Kidney (tissue), 14 donors: ENCODE measurements around the gene PTPRH. TPM values are rescaled to one million over a fixed set of nuclear protein-coding genes. Genes with fewer than 3 reads are reported as not detected.

Experiments
- DNase-seq, 5 donors: peaks; one replicate each; pipeline ENCODE4 v3.0.0-alpha.2; 2013 to 2020
- FAIRE-seq: peaks from 2 replicates; lab custom pipeline; 2012; peaks lifted over from hg19 to GRCh38; lab: Jason Lieb, UNC
- H3K27ac ChIP-seq, 2 donors: one replicate each; pipeline ENCODE4 v1.7.0; 2013; ENCODE audit warnings: low read depth in 2 of 2, low read length in 2 of 2, inconsistent platforms in 1 of 2
- H3K27me3 ChIP-seq: one replicate; pipeline ENCODE4 v1.7.1; 2013; ENCODE audit warnings: low read length, inconsistent platforms; ENCODE audit not compliant: control insufficient read depth, insufficient read depth
- H3K36me3 ChIP-seq, 3 donors: one replicate each; pipeline versions ENCODE4 v1.7.0 to v1.7.1; 2013; ENCODE audit warnings: low read length in 3 of 3, control low read depth in 1 of 3, inconsistent platforms in 1 of 3; ENCODE audit not compliant: insufficient read depth in 3 of 3, control insufficient read depth in 2 of 3
- H3K4me1 ChIP-seq, 3 donors: one replicate each; pipeline versions ENCODE4 v1.7.0 to v1.7.1; 2013; ENCODE audit warnings: low read length in 3 of 3, inconsistent platforms in 1 of 3, low read depth in 1 of 3; ENCODE audit not compliant: control insufficient read depth in 2 of 3, insufficient read depth in 2 of 3
- H3K4me3 ChIP-seq, 3 donors: one replicate each; pipeline versions ENCODE4 v1.7.0 to v1.8.1; 2013; ENCODE audit warnings: low read length in 3 of 3, control low read depth in 1 of 3, inconsistent platforms in 1 of 3
- H3K9ac ChIP-seq, 3 donors: one replicate each; pipeline versions ENCODE4 v1.7.0 to v1.7.1; 2013; ENCODE audit warnings: low read length in 3 of 3, control low read depth in 1 of 3, inconsistent platforms in 1 of 3
- H3K9me3 ChIP-seq, 3 donors: one replicate each; pipeline versions ENCODE4 v1.7.0 to v1.7.1; 2013; ENCODE audit warnings: low read length in 3 of 3, control low read depth in 1 of 3, inconsistent platforms in 1 of 3; ENCODE audit not compliant: control insufficient read depth in 2 of 3, insufficient read depth in 1 of 3
- intact Hi-C: fragments of 100-400 bp; cut with DNase I; formaldehyde crosslinking; loops from one replicate; pipeline ENCODE4 v1.11.1; 2022
- polyA plus RNA-seq: library from polyadenylated mRNA; stranded (reverse); fragments of 350-450 nt; fragmentation: Illumina TruSeq; extraction: RNeasy Lipid Tissue Mini Kit (QIAGEN cat#74804); gene quantifications from one replicate; pipeline ENCODE4 v1.2.3, GENCODE V29; 2014; ENCODE audit warnings: low read depth, low replicate concordance; ENCODE audit not compliant: insufficient read depth
- total RNA-seq: library from RNA; stranded (reverse); fragmentation: NEBNext Ultra II Directional; extraction: Animal tissue kit (Norgen Biotek cat#: 25700); gene quantifications from one replicate; pipeline ENCODE4 v1.2.1, GENCODE V29; 2021
- TF ChIP-seq, protein P1 (sequence below): IDR thresholded peaks from 3 replicates; pipeline ENCODE4 v1.5.1; 2012; ENCODE audit warnings: mild to moderate bottlenecking, moderate library complexity, borderline replicate concordance; ENCODE audit not compliant: insufficient read depth; ENCODE audit errors: extremely low read depth
- donor health status: control.
- donor health status: control.
- donor health status: control.
- donor health status: control.
- donor health status: control.
- donor health status: DM: yes; HTN: yes; CAD: no.
- donor health status: Normal renal cell carcinoma (clear cell type).

The PTPRH gene
- total and polyA plus RNA-seq, 2 donors from 2014 or later = 2.8 TPM; not detected in 1

DNA sequence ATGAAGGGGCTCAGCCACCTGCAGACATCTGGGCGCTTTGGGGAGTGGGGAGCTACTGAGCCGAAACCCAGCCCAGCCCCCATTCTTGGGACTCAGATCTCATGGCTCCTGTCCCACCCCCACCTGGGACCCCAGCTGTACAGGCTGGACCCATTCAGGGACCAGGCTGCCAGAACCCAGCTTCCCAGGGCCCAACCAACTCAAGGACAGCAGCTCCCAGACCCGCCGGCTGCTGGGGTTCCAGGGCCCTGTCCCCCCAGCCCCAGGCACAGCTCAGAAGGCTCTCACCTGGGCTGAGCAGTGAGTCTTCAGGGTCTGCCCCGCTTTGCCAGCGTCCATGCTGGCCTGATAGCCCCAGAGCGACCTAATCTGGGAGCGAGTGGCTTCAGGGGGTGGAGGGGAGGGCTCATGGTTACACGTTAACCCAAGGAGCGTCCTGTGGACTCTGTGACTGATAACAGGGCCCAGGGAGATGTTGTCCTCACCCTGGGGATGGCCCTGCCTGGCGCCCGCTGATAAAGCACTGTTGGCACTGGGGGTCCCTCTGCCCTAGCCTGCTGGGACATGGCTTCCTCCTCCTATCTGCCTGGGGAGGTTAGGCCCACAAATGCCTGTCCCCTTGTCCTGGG, 19.2 kb upstream of the PTPRH start, which contains the start of gene TMEM86B:
TMEM86B (minus strand) TSS at position 361 of the 629 bp plus-strand sequence; CDS start at position 339, 22 bp downstream.
- TF ChIP-seq, protein P1, sequence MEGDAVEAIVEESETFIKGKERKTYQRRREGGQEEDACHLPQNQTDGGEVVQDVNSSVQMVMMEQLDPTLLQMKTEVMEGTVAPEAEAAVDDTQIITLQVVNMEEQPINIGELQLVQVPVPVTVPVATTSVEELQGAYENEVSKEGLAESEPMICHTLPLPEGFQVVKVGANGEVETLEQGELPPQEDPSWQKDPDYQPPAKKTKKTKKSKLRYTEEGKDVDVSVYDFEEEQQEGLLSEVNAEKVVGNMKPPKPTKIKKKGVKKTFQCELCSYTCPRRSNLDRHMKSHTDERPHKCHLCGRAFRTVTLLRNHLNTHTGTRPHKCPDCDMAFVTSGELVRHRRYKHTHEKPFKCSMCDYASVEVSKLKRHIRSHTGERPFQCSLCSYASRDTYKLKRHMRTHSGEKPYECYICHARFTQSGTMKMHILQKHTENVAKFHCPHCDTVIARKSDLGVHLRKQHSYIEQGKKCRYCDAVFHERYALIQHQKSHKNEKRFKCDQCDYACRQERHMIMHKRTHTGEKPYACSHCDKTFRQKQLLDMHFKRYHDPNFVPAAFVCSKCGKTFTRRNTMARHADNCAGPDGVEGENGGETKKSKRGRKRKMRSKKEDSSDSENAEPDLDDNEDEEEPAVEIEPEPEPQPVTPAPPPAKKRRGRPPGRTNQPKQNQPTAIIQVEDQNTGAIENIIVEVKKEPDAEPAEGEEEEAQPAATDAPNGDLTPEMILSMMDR = no peak
- no peaks in the 10 kb centered on the region for H3K27me3 ChIP-seq
- H3K4me1 ChIP-seq = peaks cover 0 to 4% (median 3%) of the 10 kb centered on the region in 3 donors
- DNase-seq (peak in 1 of 5 donors; percentile 25), FAIRE-seq (no peak)
- intact Hi-C loops = no loop called here
- H3K27ac ChIP-seq = no peak within 1 kb of the TSS
- no peak within 1 kb of the TSS for H3K4me3 ChIP-seq
- H3K9ac ChIP-seq = no peak within 1 kb of the TSS
- H3K36me3 ChIP-seq = peaks cover 2 to 11% (median 5%) of the 10 kb centered on the region in 3 donors
- no peaks in the 10 kb centered on the region for H3K9me3 ChIP-seq

DNA sequence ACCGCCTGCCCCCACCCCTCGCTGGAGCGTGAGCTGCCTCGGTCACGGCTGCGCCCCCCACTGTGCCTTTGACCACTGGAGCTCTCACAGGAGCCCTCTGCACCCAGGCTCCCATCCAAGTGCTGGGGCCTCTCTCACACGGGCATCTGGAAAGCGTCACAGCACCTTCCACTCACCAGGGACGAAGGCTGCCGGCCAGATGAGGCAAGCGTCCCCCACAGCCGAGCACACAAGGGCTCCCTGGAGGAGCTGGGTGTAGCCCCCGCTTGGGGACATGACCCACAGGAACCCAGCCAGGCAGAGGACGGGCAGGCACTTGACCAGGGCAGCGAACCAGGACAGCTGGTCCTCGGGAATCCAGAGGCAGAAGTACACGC, 18.7 kb upstream of the PTPRH start:
- intact Hi-C loops = no loop called here
- FAIRE-seq (no peak), DNase-seq (no peak)
- Histone ChIP-seq H3K36me3 (peaks cover 2 to 6% (median 5%) of the 10 kb centered on the region in 3 donors), H3K9me3 (no peaks in the 10 kb centered on the region), H3K4me1 (peaks cover 0 to 4% (median 3%) of the 10 kb centered on the region in 3 donors), H3K27me3 (no peaks in the 10 kb centered on the region), H3K9ac (no peak overlapping the region), H3K27ac (no peak overlapping the region), H3K4me3 (no peak overlapping the region)
- TF ChIP-seq, protein P1 = no peak

DNA sequence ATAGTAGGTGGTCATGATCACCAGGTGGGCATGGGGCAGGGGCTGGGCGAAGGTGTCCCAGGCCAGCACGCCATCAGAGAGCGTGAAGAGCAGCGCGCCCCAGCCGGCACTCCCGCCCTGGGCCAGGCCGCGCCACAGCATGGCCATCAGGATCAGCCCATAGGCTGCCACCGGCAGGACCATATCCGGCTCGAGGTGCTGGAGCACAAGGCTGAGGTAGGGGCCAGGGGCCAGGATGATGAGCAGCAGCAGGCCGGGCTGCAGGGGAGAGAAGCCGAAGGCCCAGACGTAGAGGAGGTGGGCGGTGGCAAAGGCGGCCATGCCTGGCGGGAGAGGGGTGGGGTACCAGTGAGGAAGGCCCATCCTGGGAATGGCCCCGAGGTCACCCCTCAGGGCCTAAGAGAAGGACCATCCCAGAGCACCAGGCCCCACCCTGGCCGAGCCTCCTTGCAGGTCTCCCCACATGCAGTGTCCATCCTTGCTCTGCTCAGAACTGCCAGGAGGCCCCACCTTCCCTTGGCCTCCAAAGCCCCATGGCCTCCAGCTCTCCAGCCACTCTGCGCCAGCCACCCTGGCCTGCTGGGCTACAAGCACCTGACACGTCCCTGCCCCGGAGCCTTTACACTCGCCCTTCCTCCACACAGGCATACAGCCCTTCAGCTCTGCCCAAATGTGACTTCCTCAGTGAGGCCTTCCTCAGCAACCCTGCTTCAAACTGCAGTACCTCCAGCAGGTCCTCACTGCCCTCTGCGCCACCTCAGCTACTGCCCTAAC, 18.1 kb upstream of the PTPRH start:
- intact Hi-C loops = no loop called here
- no peaks in the 10 kb centered on the region for H3K27me3 ChIP-seq
- H3K4me1 ChIP-seq = peaks cover 0 to 3% (median 0%) of the 10 kb centered on the region in 3 donors
- peaks cover 0 to 5% (median 0%) of the 10 kb centered on the region in 3 donors for H3K36me3 ChIP-seq
- no peak for DNase-seq
- H3K27ac ChIP-seq = no peak overlapping the region
- H3K4me3 ChIP-seq = no peak overlapping the region
- H3K9me3 ChIP-seq = no peaks in the 10 kb centered on the region
- TF ChIP-seq, protein P1 = no peak
- no peak for FAIRE-seq
- H3K9ac ChIP-seq = no peak overlapping the region
